Chondrocyte (in vitro differentiated cells): Measurements from ENCODE around the gene ACAD11. TPM values are rescaled to one million over a fixed set of nuclear protein-coding genes. Genes with fewer than 3 reads are reported as not detected.

ENCODE experiments used
- DNase-seq: peaks from one replicate; pipeline ENCODE4 v3.0.0; 2021; ENCODE audit warnings: mixed read lengths, low spot score
- H3K27ac Mint-ChIP-seq: one replicate; pipeline ENCODE4 v1.8.0; 2021; ENCODE audit warnings: mild to moderate bottlenecking, moderate library complexity, mixed read lengths; ENCODE audit not compliant: unreplicated experiment
- H3K27me3 Mint-ChIP-seq: 2 replicates; pipeline ENCODE4 v1.8.0; 2021; ENCODE audit warnings: low read depth, mixed read lengths
- H3K36me3 Mint-ChIP-seq: 2 replicates; pipeline ENCODE4 v1.8.0; 2021; ENCODE audit warnings: low read depth, mixed read lengths
- H3K4me1 Mint-ChIP-seq: 2 replicates; pipeline ENCODE4 v1.8.0; 2021; ENCODE audit warnings: low read depth, mild to moderate bottlenecking, mixed read lengths
- H3K4me3 Mint-ChIP-seq: one replicate; pipeline ENCODE4 v1.8.0; 2021; ENCODE audit warnings: mild to moderate bottlenecking, moderate library complexity, mixed read lengths; ENCODE audit not compliant: unreplicated experiment
- H3K9me3 Mint-ChIP-seq: 2 replicates; pipeline ENCODE4 v1.8.0; 2021; ENCODE audit warnings: low read depth, mixed read lengths
- total RNA-seq: library from RNA; stranded (reverse); gene quantifications from 3 replicates; pipeline ENCODE4 v1.2.1, GENCODE V29; 2021
- TF ChIP-seq, protein P1 (sequence below): fragments of 200-600 bp; sonication (generic); IDR thresholded peaks from 2 replicates; pipeline ENCODE4 v1.5.0; 2021; ENCODE audit warnings: antibody characterized with exemption, mild to moderate bottlenecking, moderate library complexity

ACAD11 gene
- total RNA-seq, 1 donor from 2014 or later = 16.8 TPM

- peaks cover 17% of the 10 kb centered on the region for H3K4me1 Mint-ChIP-seq
- peaks cover 7% of the 10 kb centered on the region for H3K9me3 Mint-ChIP-seq
- TF ChIP-seq, protein P1, sequence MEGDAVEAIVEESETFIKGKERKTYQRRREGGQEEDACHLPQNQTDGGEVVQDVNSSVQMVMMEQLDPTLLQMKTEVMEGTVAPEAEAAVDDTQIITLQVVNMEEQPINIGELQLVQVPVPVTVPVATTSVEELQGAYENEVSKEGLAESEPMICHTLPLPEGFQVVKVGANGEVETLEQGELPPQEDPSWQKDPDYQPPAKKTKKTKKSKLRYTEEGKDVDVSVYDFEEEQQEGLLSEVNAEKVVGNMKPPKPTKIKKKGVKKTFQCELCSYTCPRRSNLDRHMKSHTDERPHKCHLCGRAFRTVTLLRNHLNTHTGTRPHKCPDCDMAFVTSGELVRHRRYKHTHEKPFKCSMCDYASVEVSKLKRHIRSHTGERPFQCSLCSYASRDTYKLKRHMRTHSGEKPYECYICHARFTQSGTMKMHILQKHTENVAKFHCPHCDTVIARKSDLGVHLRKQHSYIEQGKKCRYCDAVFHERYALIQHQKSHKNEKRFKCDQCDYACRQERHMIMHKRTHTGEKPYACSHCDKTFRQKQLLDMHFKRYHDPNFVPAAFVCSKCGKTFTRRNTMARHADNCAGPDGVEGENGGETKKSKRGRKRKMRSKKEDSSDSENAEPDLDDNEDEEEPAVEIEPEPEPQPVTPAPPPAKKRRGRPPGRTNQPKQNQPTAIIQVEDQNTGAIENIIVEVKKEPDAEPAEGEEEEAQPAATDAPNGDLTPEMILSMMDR = no peak
- H3K27me3 Mint-ChIP-seq = no peaks in the 10 kb centered on the region
- no peak for DNase-seq
- H3K27ac Mint-ChIP-seq = peak overlapping the region; percentile 72
- H3K4me3 Mint-ChIP-seq = no peak overlapping the region
- H3K36me3 Mint-ChIP-seq = peaks cover 16% of the 10 kb centered on the region
Measured at GRCh38 chr3:132569153-132569552, 90.5 kb downstream of the ACAD11 start.

- peaks cover 7% of the 10 kb centered on the region for H3K9me3 Mint-ChIP-seq
- TF ChIP-seq, protein P1 = no peak
- no peak overlapping the region for H3K4me3 Mint-ChIP-seq
- peaks cover 17% of the 10 kb centered on the region for H3K4me1 Mint-ChIP-seq
- H3K36me3 Mint-ChIP-seq = peaks cover 17% of the 10 kb centered on the region
- H3K27ac Mint-ChIP-seq = no peak overlapping the region
- H3K27me3 Mint-ChIP-seq = no peaks in the 10 kb centered on the region
- no peak for DNase-seq
Measured at GRCh38 chr3:132568422-132568821, 91.2 kb downstream of the ACAD11 start.

DNA sequence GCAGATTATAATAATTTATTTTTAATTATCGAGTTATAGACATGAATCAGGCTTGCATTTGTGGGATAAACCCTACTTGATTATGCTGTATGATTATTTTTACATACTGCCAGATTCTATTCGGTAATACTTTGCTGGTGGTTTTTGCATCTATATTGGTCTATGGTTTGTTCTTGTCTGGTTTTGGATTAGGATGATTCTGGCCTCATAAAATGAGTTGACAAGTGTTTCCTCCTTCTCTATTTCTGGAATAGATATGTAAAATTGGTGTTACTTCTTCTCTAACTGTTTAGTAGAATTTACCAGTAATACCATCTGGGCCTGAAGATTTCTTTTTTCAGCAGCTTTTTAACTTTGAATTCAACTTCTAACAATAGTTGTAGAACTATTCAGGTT is 95.5 kb downstream of the ACAD11 start:
- peaks cover 7% of the 10 kb centered on the region for H3K36me3 Mint-ChIP-seq
- no peak overlapping the region for H3K27ac Mint-ChIP-seq
- TF ChIP-seq, protein P1 = no peak
- H3K4me3 Mint-ChIP-seq = no peak overlapping the region
- H3K4me1 Mint-ChIP-seq = peaks cover 7% of the 10 kb centered on the region
- H3K9me3 Mint-ChIP-seq = peaks cover 5% of the 10 kb centered on the region
- no peak for DNase-seq
- no peaks in the 10 kb centered on the region for H3K27me3 Mint-ChIP-seq

DNA sequence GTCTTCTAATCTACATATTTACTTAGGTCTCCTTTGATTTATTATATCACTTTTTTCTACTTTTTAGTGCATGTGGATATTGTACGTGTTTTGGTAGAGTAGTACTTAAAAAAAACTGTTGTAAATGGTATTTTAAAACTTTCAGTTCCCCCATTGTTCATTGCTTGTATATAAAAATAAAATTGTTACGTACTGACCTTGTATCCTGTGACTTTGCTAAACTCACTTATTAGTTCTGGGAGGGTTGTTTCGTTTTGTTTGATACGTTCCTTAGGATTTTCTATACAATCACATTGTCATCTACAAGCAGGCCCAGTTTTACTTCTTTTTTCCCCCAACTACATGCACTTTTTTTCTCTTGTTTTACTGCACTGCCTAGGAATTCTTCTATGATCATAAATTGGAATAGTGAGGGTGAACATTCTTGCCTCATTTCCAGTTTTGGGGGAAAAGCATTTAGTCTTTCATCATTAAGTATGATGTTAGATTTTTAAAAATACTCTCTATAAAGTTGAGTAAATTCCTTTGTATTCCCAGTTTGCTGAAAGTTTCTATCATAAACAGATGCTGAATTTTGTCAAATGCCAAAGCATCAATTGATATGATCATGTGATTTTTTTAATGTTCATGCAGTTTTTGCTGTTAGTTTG is 96.1 kb downstream of the ACAD11 start:
- no peak overlapping the region for H3K4me3 Mint-ChIP-seq
- H3K4me1 Mint-ChIP-seq = peaks cover 1% of the 10 kb centered on the region
- peaks cover 5% of the 10 kb centered on the region for H3K9me3 Mint-ChIP-seq
- no peak overlapping the region for H3K27ac Mint-ChIP-seq
- no peak for DNase-seq
- H3K36me3 Mint-ChIP-seq = peaks cover 11% of the 10 kb centered on the region
- TF ChIP-seq, protein P1 = no peak
- no peaks in the 10 kb centered on the region for H3K27me3 Mint-ChIP-seq

- H3K27me3 Mint-ChIP-seq = no peaks in the 10 kb centered on the region
- DNase-seq = no peak
- TF ChIP-seq, protein P1 = no peak
- H3K36me3 Mint-ChIP-seq = peaks cover 13% of the 10 kb centered on the region
- H3K9me3 Mint-ChIP-seq = peaks cover 5% of the 10 kb centered on the region
- no peak overlapping the region for H3K4me3 Mint-ChIP-seq
- H3K27ac Mint-ChIP-seq = no peak overlapping the region
- no peaks in the 10 kb centered on the region for H3K4me1 Mint-ChIP-seq
Measured at GRCh38 chr3:132561003-132561402, 98.6 kb downstream of the ACAD11 start.
